ENCODE results near the gene NINJ2.

Gene NINJ2

GRCh38 chr12:524167-524951 is 138.9 kb downstream of the NINJ2 start:
- no peak for DNase-seq

GRCh38 chr12:522692-523378 is 140.4 kb downstream of the NINJ2 start:
- no peak for DNase-seq

- DNase-seq = no peak
Measured at GRCh38 chr12:520119-520518, 143.1 kb downstream of the NINJ2 start.

DNA sequence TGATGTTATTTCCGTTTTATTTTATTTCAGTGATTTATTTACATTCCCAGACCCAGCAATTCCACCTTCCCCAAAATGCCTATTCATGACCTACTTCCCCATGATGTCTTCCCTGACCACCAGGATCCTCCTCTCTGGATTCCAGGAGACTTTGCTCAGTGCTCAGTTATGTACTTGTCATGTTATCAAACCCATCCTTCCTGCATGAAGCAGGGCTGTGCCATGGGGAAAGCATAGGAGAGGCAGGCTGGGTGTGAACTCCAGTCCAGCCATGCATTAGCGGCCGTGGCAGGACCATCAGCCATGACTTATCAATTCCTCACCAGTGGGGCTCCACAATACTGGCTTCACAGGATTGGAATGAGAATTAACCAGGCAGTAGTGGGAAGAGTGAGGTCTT is 145.7 kb downstream of the NINJ2 start:
- DNase-seq = no peak

Measured in effector CD8-positive, alpha-beta T cell (primary cell).